GM19395 (cell line): ENCODE data around the gene ADAMTSL2.

Experiments used
- ATAC-seq: cut with Tn5 transposase; IDR thresholded peaks from one replicate; pipeline ENCODE4 v1.9.1; 2021; ENCODE audit warnings: mild to moderate bottlenecking, moderate library complexity; ENCODE audit not compliant: unreplicated experiment

Gene ADAMTSL2

GRCh38 chr9:133571896-133572595 is 37.5 kb downstream of the ADAMTSL2 start:
- ATAC-seq, result no peak

- no peak for ATAC-seq
Observed at GRCh38 chr9:133572821-133573361, 38.4 kb downstream of the ADAMTSL2 start.

- ATAC-seq, result no peak
Observed at GRCh38 chr9:133573791-133574515, 39.4 kb downstream of the ADAMTSL2 start.

- no peak for ATAC-seq
Observed at GRCh38 chr9:133574771-133575170, 40.3 kb downstream of the ADAMTSL2 start.

GRCh38 chr9:133575186-133576030 is 40.9 kb downstream of the ADAMTSL2 start:
- no peak for ATAC-seq

GRCh38 chr9:133576031-133576874 is 41.7 kb downstream of the ADAMTSL2 start:
- no peak for ATAC-seq

- no peak for ATAC-seq
Observed at GRCh38 chr9:133576875-133577736, 42.6 kb downstream of the ADAMTSL2 start.

- no peak for ATAC-seq
Observed at GRCh38 chr9:133577737-133578112, 43.2 kb downstream of the ADAMTSL2 start.

GRCh38 chr9:133578524-133579441 is 44.3 kb downstream of the ADAMTSL2 start:
- ATAC-seq, result no peak

- no peak for ATAC-seq
Observed at GRCh38 chr9:133579601-133580418, 45.3 kb downstream of the ADAMTSL2 start.

- ATAC-seq, result no peak
Observed at GRCh38 chr9:133580419-133580738, 45.9 kb downstream of the ADAMTSL2 start.

- ATAC-seq, result no peak
Observed at GRCh38 chr9:133581011-133581410, 46.5 kb downstream of the ADAMTSL2 start.

GRCh38 chr9:133581513-133582343 is 47.2 kb downstream of the ADAMTSL2 start:
- ATAC-seq, result no peak

- ATAC-seq, result no peak
Observed at GRCh38 chr9:133582501-133583045, 48.1 kb downstream of the ADAMTSL2 start.

GRCh38 chr9:133583111-133583510 is 48.6 kb downstream of the ADAMTSL2 start:
- no peak for ATAC-seq

- no peak for ATAC-seq
Observed at GRCh38 chr9:133583586-133583985, 49.1 kb downstream of the ADAMTSL2 start.

GRCh38 chr9:133584167-133584558 is 49.7 kb downstream of the ADAMTSL2 start:
- ATAC-seq, result no peak
